Osteoblast (primary cell): ENCODE data around the gene COL23A1. TPM values are rescaled to one million over a fixed set of nuclear protein-coding genes. Genes with fewer than 3 reads are reported as not detected.

Experiments
- DNase-seq: peaks from one replicate; pipeline ENCODE4 v3.0.0; 2011; ENCODE audit warnings: low spot score, mixed read lengths; ENCODE audit not compliant: insufficient read length; ENCODE audit errors: missing footprints
- H2AFZ ChIP-seq: 2 replicates; pipeline ENCODE4 v1.6.0; 2011; ENCODE audit warnings: mild to moderate bottlenecking, low read length
- H3K27ac ChIP-seq: 2 replicates; pipeline ENCODE4 v1.5.1; 2011; ENCODE audit warnings: mild to moderate bottlenecking, low read depth, low read length, moderate library complexity
- H3K27me3 ChIP-seq: 2 replicates; pipeline ENCODE4 v1.6.0; 2012; ENCODE audit warnings: mild to moderate bottlenecking, control low read depth, inconsistent platforms, low read length, moderate library complexity; ENCODE audit not compliant: insufficient read depth
- H3K36me3 ChIP-seq: 2 replicates; pipeline ENCODE4 v1.5.1; 2011; ENCODE audit warnings: mild to moderate bottlenecking, low read length, control low read depth, moderate library complexity; ENCODE audit not compliant: insufficient read depth
- H3K4me1 ChIP-seq: 2 replicates; pipeline ENCODE4 v1.5.1; 2011; ENCODE audit warnings: mild to moderate bottlenecking, low read length, control low read depth, moderate library complexity; ENCODE audit not compliant: insufficient read depth
- H3K4me2 ChIP-seq: 2 replicates; pipeline ENCODE4 v1.6.0; 2011; ENCODE audit warnings: mild to moderate bottlenecking, low read length; ENCODE audit not compliant: insufficient read depth
- H3K4me3 ChIP-seq: fragments of 200-600 bp; sonication (generic); 3 replicates; pipeline ENCODE4 v1.5.1; 2012; ENCODE audit warnings: mild to moderate bottlenecking, low read length, inconsistent platforms; ENCODE audit not compliant: insufficient read depth
- H3K79me2 ChIP-seq: 2 replicates; pipeline ENCODE4 v1.6.0; 2012; ENCODE audit warnings: mild to moderate bottlenecking, low read length, control low read depth, inconsistent platforms; ENCODE audit not compliant: insufficient read depth
- H3K9me3 ChIP-seq: 2 replicates; pipeline ENCODE4 v1.5.1; 2011; ENCODE audit warnings: low read depth, low read length, control low read depth
- H4K20me1 ChIP-seq: 2 replicates; pipeline ENCODE4 v1.6.0; 2012; ENCODE audit warnings: mild to moderate bottlenecking, low read length, control low read depth; ENCODE audit not compliant: insufficient read depth
- CTCF ChIP-seq: IDR thresholded peaks from 2 replicates; pipeline ENCODE4 v1.5.1; 2011; ENCODE audit warnings: mild to moderate bottlenecking, low read depth, low read length, moderate library complexity; ENCODE audit errors: extremely low read depth
- total RNA-seq: library from RNA; depleted of rRNA; stranded (reverse); fragments of >200 nt; gene quantifications from 2 replicates; pipeline ENCODE4 v1.2.3, GENCODE V29; 2012

The COL23A1 gene
- total RNA-seq, 1 donor = under 0.01 TPM

GRCh38 chr5:178519155-178519554 is 71.0 kb downstream of the COL23A1 start:
- H3K9me3 ChIP-seq = peaks cover 2% of the 10 kb centered on the region
- TF ChIP-seq CTCF = no peak
- no peaks in the 10 kb centered on the region for H4K20me1 ChIP-seq
- DNase-seq = no peak
- H2AFZ ChIP-seq = no peak overlapping the region
- H3K4me3 ChIP-seq = no peak overlapping the region
- no peak overlapping the region for H3K4me2 ChIP-seq
- H3K27me3 ChIP-seq = no peaks in the 10 kb centered on the region
- no peaks in the 10 kb centered on the region for H3K4me1 ChIP-seq
- H3K79me2 ChIP-seq = no peaks in the 10 kb centered on the region
- H3K36me3 ChIP-seq = no peaks in the 10 kb centered on the region
- H3K27ac ChIP-seq = no peak overlapping the region

- Histone ChIP-seq H3K27me3 (no peaks in the 10 kb centered on the region), H3K4me1 (no peaks in the 10 kb centered on the region), H3K4me2 (no peak overlapping the region), H4K20me1 (no peaks in the 10 kb centered on the region), H3K27ac (no peak overlapping the region), H3K4me3 (no peak overlapping the region), H3K9me3 (peaks cover 2% of the 10 kb centered on the region), H2AFZ (no peak overlapping the region), H3K36me3 (no peaks in the 10 kb centered on the region), H3K79me2 (no peaks in the 10 kb centered on the region)
- TF ChIP-seq CTCF = no peak
- no peak for DNase-seq
Measured at GRCh38 chr5:178516504-178517235, 73.5 kb downstream of the COL23A1 start.

- no peak for DNase-seq
- H3K27me3 ChIP-seq = no peaks in the 10 kb centered on the region
- no peaks in the 10 kb centered on the region for H3K36me3 ChIP-seq
- no peak overlapping the region for H2AFZ ChIP-seq
- H3K79me2 ChIP-seq = no peaks in the 10 kb centered on the region
- H3K4me3 ChIP-seq = no peak overlapping the region
- no peak overlapping the region for H3K4me2 ChIP-seq
- no peak overlapping the region for H3K27ac ChIP-seq
- TF ChIP-seq CTCF = no peak
- no peaks in the 10 kb centered on the region for H4K20me1 ChIP-seq
- no peaks in the 10 kb centered on the region for H3K9me3 ChIP-seq
- no peaks in the 10 kb centered on the region for H3K4me1 ChIP-seq
Measured at GRCh38 chr5:178515776-178516503, 74.3 kb downstream of the COL23A1 start.

- H2AFZ ChIP-seq = no peak overlapping the region
- TF ChIP-seq CTCF = no peak
- no peaks in the 10 kb centered on the region for H3K79me2 ChIP-seq
- H3K4me3 ChIP-seq = no peak overlapping the region
- H3K27ac ChIP-seq = no peak overlapping the region
- no peaks in the 10 kb centered on the region for H3K27me3 ChIP-seq
- DNase-seq = no peak
- no peaks in the 10 kb centered on the region for H4K20me1 ChIP-seq
- H3K4me2 ChIP-seq = no peak overlapping the region
- H3K4me1 ChIP-seq = no peaks in the 10 kb centered on the region
- H3K9me3 ChIP-seq = no peaks in the 10 kb centered on the region
- H3K36me3 ChIP-seq = no peaks in the 10 kb centered on the region
Measured at GRCh38 chr5:178514851-178515418, 75.3 kb downstream of the COL23A1 start.
